IPS-18a (cell line): ENCODE measurements around the gene GRK6.

Experiments
- H3K27ac ChIP-seq: one replicate; pipeline ENCODE4 v1.5.1; 2013; ENCODE audit warnings: low read length
- H3K27me3 ChIP-seq: one replicate; pipeline ENCODE4 v1.6.1; 2013; ENCODE audit warnings: mild to moderate bottlenecking, low read length; ENCODE audit not compliant: control insufficient read depth, insufficient read depth
- H3K36me3 ChIP-seq: one replicate; pipeline ENCODE4 v1.6.1; 2013; ENCODE audit warnings: low read depth, low read length; ENCODE audit not compliant: control insufficient read depth
- H3K4me1 ChIP-seq: one replicate; pipeline ENCODE4 v1.6.1; 2013; ENCODE audit warnings: low read depth, low read length; ENCODE audit not compliant: control insufficient read depth
- H3K4me3 ChIP-seq: one replicate; pipeline ENCODE4 v1.5.1; 2013; ENCODE audit warnings: low read length
- H3K9ac ChIP-seq: one replicate; pipeline ENCODE4 v1.6.1; 2013; ENCODE audit warnings: mild to moderate bottlenecking, low read length, moderate library complexity
- H3K9me3 ChIP-seq: one replicate; pipeline ENCODE4 v1.6.1; 2013; ENCODE audit warnings: low read depth, low read length; ENCODE audit not compliant: control insufficient read depth

GRK6 gene

GRCh38 chr5:177402271-177403043 is 24.0 kb upstream of the GRK6 start:
- no peak overlapping the region for H3K9ac ChIP-seq
- H3K4me1 ChIP-seq = peaks cover 10% of the 10 kb centered on the region
- H3K27me3 ChIP-seq = peaks cover 69% of the 10 kb centered on the region
- H3K9me3 ChIP-seq = no peaks in the 10 kb centered on the region
- H3K4me3 ChIP-seq = peak overlapping the region; percentile 51
- no peak overlapping the region for H3K27ac ChIP-seq
- no peaks in the 10 kb centered on the region for H3K36me3 ChIP-seq

GRCh38 chr5:177403102-177403791 is 23.2 kb upstream of the GRK6 start:
- Histone ChIP-seq H3K4me1 (peaks cover 10% of the 10 kb centered on the region), H3K27ac (no peak overlapping the region), H3K4me3 (peak overlapping the region; percentile 51), H3K9ac (no peak overlapping the region), H3K36me3 (no peaks in the 10 kb centered on the region), H3K27me3 (peaks cover 73% of the 10 kb centered on the region), H3K9me3 (no peaks in the 10 kb centered on the region)

GRCh38 chr5:177403792-177404640 is 22.5 kb upstream of the GRK6 start:
- no peaks in the 10 kb centered on the region for H3K36me3 ChIP-seq
- no peaks in the 10 kb centered on the region for H3K9me3 ChIP-seq
- no peak overlapping the region for H3K9ac ChIP-seq
- peaks cover 80% of the 10 kb centered on the region for H3K27me3 ChIP-seq
- peaks cover 10% of the 10 kb centered on the region for H3K4me1 ChIP-seq
- H3K27ac ChIP-seq = no peak overlapping the region
- peak overlapping the region; percentile 51 for H3K4me3 ChIP-seq

GRCh38 chr5:177404641-177405179 is 21.8 kb upstream of the GRK6 start:
- peak overlapping the region; percentile 51 for H3K4me3 ChIP-seq
- H3K9me3 ChIP-seq = no peaks in the 10 kb centered on the region
- H3K27ac ChIP-seq = no peak overlapping the region
- no peaks in the 10 kb centered on the region for H3K36me3 ChIP-seq
- H3K9ac ChIP-seq = no peak overlapping the region
- peaks cover 10% of the 10 kb centered on the region for H3K4me1 ChIP-seq
- H3K27me3 ChIP-seq = peaks cover 84% of the 10 kb centered on the region

- Histone ChIP-seq H3K9me3 (no peaks in the 10 kb centered on the region), H3K4me1 (peaks cover 10% of the 10 kb centered on the region), H3K36me3 (no peaks in the 10 kb centered on the region), H3K4me3 (no peak overlapping the region), H3K27ac (no peak overlapping the region), H3K9ac (no peak overlapping the region), H3K27me3 (peaks cover 84% of the 10 kb centered on the region)
These were observed 21.2 kb upstream of the GRK6 start for GRCh38 chr5:177405312-177405711.

GRCh38 chr5:177405805-177406204 is 20.7 kb upstream of the GRK6 start:
- H3K4me1 ChIP-seq = peaks cover 10% of the 10 kb centered on the region
- H3K9me3 ChIP-seq = no peaks in the 10 kb centered on the region
- no peak overlapping the region for H3K9ac ChIP-seq
- H3K27ac ChIP-seq = no peak overlapping the region
- no peaks in the 10 kb centered on the region for H3K36me3 ChIP-seq
- H3K27me3 ChIP-seq = peaks cover 81% of the 10 kb centered on the region
- no peak overlapping the region for H3K4me3 ChIP-seq

- no peak within 1 kb of the TSS for H3K4me3 ChIP-seq
- H3K36me3 ChIP-seq = no peaks in the 10 kb centered on the region
- peaks cover 63% of the 10 kb centered on the region for H3K27me3 ChIP-seq
- no peak within 1 kb of the TSS for H3K9ac ChIP-seq
- H3K4me1 ChIP-seq = no peaks in the 10 kb centered on the region
- no peak within 1 kb of the TSS for H3K27ac ChIP-seq
- H3K9me3 ChIP-seq = no peaks in the 10 kb centered on the region
These were observed 17.3 kb upstream of the GRK6 start, which contains the start of gene F12 for GRCh38 chr5:177409043-177409801. Gene F12 (minus strand): TSS chr5:177409564. CDS start chr5:177409527, 37 bp downstream.

- Histone ChIP-seq H3K9ac (no peak overlapping the region), H3K9me3 (no peaks in the 10 kb centered on the region), H3K4me3 (no peak overlapping the region), H3K27me3 (peaks cover 51% of the 10 kb centered on the region), H3K36me3 (no peaks in the 10 kb centered on the region), H3K27ac (no peak overlapping the region), H3K4me1 (no peaks in the 10 kb centered on the region)
These were observed 15.9 kb upstream of the GRK6 start for GRCh38 chr5:177410575-177410974.

- no peaks in the 10 kb centered on the region for H3K9me3 ChIP-seq
- no peaks in the 10 kb centered on the region for H3K36me3 ChIP-seq
- H3K27ac ChIP-seq = no peak overlapping the region
- H3K27me3 ChIP-seq = peaks cover 29% of the 10 kb centered on the region
- H3K9ac ChIP-seq = no peak overlapping the region
- no peaks in the 10 kb centered on the region for H3K4me1 ChIP-seq
- no peak overlapping the region for H3K4me3 ChIP-seq
These were observed 13.8 kb upstream of the GRK6 start for GRCh38 chr5:177412603-177413233.

- Histone ChIP-seq H3K4me1 (no peaks in the 10 kb centered on the region), H3K27ac (no peak overlapping the region), H3K4me3 (no peak overlapping the region), H3K9me3 (no peaks in the 10 kb centered on the region), H3K36me3 (no peaks in the 10 kb centered on the region), H3K9ac (no peak overlapping the region), H3K27me3 (peaks cover 17% of the 10 kb centered on the region)
These were observed 12.0 kb upstream of the GRK6 start for GRCh38 chr5:177414481-177414880.
